Esophagus muscularis mucosa (tissue), 4 donors: ENCODE results near the gene C1QTNF9. TPM values are rescaled to one million over a fixed set of nuclear protein-coding genes. Genes with fewer than 3 reads are reported as not detected.

Source experiments
- DNase-seq: peaks from one replicate; pipeline ENCODE4 v3.0.0-alpha.2; 2017; ENCODE audit errors: extremely low spot score
- H3K27ac ChIP-seq, 4 donors: fragments of 200-600 bp; sonication (generic); replicated peaks in 1 of 4; 1 replicate in 3 of 4; 2 replicates in 1 of 4; pipeline ENCODE4 v1.5.1; 2016 to 2019; ENCODE audit warnings: mild to moderate bottlenecking in 1 of 4
- H3K27me3 ChIP-seq, 4 donors: fragments of 200-600 bp; sonication (generic); one replicate each; pipeline versions ENCODE4 v1.5.1 to v1.6.0; 2016 to 2019
- H3K36me3 ChIP-seq, 4 donors: fragments of 200-600 bp; sonication (generic); one replicate each; pipeline ENCODE4 v1.5.1; 2016 to 2019
- H3K4me1 ChIP-seq, 4 donors: fragments of 200-600 bp; sonication (generic); one replicate each; pipeline ENCODE4 v1.5.1; 2016 to 2019
- H3K4me3 ChIP-seq, 4 donors: fragments of 200-600 bp; sonication (generic); 1 replicate in 2 of 4; 2 replicates in 2 of 4; pipeline ENCODE4 v1.5.1; 2016 to 2019; ENCODE audit warnings: mild to moderate bottlenecking in 4 of 4, moderate library complexity in 1 of 4
- H3K9me3 ChIP-seq, 4 donors: fragments of 200-600 bp; sonication (generic); 1 replicate in 3 of 4; 2 replicates in 1 of 4; pipeline ENCODE4 v1.5.1; 2016 to 2019
- EP300 ChIP-seq: sonication (generic); formaldehyde crosslinking; IDR thresholded peaks from one replicate; pipeline ENCODE4 v1.6.1; 2017; ENCODE audit warnings: antibody characterized with exemption
- POLR2A ChIP-seq: fragments of 450-650 bp; IDR thresholded peaks from one replicate; pipeline ENCODE4 v1.6.1; 2017; ENCODE audit warnings: antibody characterized with exemption, moderate library complexity, mild to moderate bottlenecking, low read depth
- POLR2AphosphoS5 ChIP-seq, 2 donors: sonication (generic); formaldehyde crosslinking; IDR thresholded peaks; one replicate each; pipeline ENCODE4 v1.6.1; 2017; ENCODE audit warnings: antibody characterized with exemption in 2 of 2
- WGBS: methylation state at CpG from one replicate; pipeline ENCODE4 v1.1.5; 2018; 5-methylcytosine and 5-hydroxymethylcytosine counted together
- intact Hi-C: fragments of 100-400 bp; cut with DNase I; formaldehyde crosslinking; loops from one replicate; pipeline ENCODE4 v1.15.1; 2023
- total RNA-seq, 4 donors: library from RNA; depleted of rRNA; stranded (reverse); fragments of >200 nt; gene quantifications; one replicate each; pipeline versions ENCODE4 v1.1.0 to v1.2.1, GENCODE V29; 2016
- TF ChIP-seq, protein P1 (sequence below), 3 experiments: fragments of 200-600 bp in 2 of 3; fragments of 450-650 bp in 1 of 3; sonication (generic) in 2 of 3; IDR thresholded peaks; one replicate each; pipeline ENCODE4 v1.5.1; 2017 to 2019; ENCODE audit warnings: antibody characterized with exemption in 3 of 3, mild to moderate bottlenecking in 2 of 3, moderate library complexity in 1 of 3

C1QTNF9 gene
- total RNA-seq, 4 donors from 2014 or later, result 0.32 to 2.0 (median 0.91) TPM

DNA sequence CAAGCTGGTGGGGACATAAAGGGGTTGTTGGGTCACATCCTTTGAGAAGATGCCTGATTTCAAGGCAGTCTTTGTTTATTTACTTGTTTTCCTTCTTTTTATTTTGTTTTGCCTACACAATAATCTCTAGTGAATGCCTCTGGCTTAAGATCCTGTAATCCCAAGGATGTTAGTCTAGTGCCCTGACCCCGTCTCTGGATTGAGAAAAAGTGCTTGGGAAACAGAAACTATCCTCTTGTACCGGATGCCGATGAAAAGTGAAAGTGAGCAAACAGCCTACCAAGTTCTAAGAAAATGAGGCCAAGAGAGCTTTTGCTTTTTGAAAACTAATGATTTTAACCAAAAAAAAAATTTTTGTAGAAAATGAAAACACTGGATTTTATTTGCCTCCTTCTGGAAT, 42.1 kb upstream of the C1QTNF9 start:
- WGBS, result 62% methylated on average over 3 of the region's 3 CpGs
- Histone ChIP-seq H3K36me3 (no peaks in the 10 kb centered on the region), H3K4me3 (peak overlapping the region in 3 of 4 donors; percentile 6 to 32 (median 14)), H3K9me3 (no peaks in the 10 kb centered on the region), H3K27ac (peak overlapping the region; percentile 33 to 58 (median 54)), H3K4me1 (peaks cover 26 to 45% (median 34%) of the 10 kb centered on the region in 4 donors), H3K27me3 (no peaks in the 10 kb centered on the region)
- TF ChIP-seq POLR2AphosphoS5 (IDR thresholded peaks at IDR 0.05) (no peak), EP300 (no peak), POLR2A (no peak)
- TF ChIP-seq, protein P1, sequence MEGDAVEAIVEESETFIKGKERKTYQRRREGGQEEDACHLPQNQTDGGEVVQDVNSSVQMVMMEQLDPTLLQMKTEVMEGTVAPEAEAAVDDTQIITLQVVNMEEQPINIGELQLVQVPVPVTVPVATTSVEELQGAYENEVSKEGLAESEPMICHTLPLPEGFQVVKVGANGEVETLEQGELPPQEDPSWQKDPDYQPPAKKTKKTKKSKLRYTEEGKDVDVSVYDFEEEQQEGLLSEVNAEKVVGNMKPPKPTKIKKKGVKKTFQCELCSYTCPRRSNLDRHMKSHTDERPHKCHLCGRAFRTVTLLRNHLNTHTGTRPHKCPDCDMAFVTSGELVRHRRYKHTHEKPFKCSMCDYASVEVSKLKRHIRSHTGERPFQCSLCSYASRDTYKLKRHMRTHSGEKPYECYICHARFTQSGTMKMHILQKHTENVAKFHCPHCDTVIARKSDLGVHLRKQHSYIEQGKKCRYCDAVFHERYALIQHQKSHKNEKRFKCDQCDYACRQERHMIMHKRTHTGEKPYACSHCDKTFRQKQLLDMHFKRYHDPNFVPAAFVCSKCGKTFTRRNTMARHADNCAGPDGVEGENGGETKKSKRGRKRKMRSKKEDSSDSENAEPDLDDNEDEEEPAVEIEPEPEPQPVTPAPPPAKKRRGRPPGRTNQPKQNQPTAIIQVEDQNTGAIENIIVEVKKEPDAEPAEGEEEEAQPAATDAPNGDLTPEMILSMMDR (IDR thresholded peaks at IDR 0.05), result no peak
- intact Hi-C loops, result no loop called here
- DNase-seq, result no peak

DNA sequence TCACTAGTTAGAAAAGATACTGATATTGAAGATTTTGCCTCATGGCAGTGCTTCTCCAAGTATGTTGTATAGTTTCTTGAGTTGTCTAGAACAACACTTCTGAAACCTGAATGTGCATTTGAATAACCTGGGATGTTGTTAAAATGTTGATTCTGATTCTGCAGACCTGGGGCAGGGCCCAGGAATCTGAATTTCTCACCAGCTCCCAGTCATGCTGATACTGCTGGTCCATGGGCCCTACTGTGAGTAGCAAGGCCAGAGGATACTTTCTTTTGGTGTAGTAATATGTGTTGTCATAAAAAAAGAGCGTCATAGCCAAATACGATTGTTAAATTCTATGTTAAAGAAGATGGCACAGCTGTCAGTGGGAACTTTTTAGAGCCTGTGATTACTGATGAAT, 41.6 kb upstream of the C1QTNF9 start:
- no peaks in the 10 kb centered on the region for H3K9me3 ChIP-seq
- no peaks in the 10 kb centered on the region for H3K27me3 ChIP-seq
- no peaks in the 10 kb centered on the region for H3K36me3 ChIP-seq
- H3K4me3 ChIP-seq, result peak overlapping the region in 3 of 4 donors; percentile 6 to 32 (median 14)
- H3K27ac ChIP-seq, result peak overlapping the region; percentile 33 to 58 (median 54)
- DNase-seq, result no peak
- intact Hi-C loops, result no loop called here
- no peak for TF ChIP-seq POLR2A
- TF ChIP-seq POLR2AphosphoS5 (IDR thresholded peaks at IDR 0.05), result no peak
- 83% methylated on average over 2 of the region's 2 CpGs for WGBS
- H3K4me1 ChIP-seq, result peaks cover 32 to 50% (median 39%) of the 10 kb centered on the region in 4 donors

DNA sequence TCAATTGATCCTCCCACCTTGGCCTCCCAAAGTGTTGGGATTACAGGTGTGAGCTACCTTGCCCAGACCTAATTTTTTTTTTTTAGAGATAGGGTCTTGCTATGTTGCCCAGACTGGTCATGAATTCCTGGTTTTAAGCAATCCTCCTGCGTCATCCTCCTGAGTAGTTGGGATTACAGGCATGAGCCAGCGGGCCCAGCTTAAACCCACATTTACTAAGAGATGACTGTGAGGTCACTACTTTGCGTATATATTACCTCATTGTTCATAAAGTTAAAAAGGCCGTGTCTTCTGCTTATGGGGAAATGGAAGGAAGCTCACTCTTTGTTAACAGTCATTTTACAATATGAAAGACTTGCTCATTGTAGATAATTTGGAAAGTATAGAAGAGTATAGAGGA, 39.6 kb upstream of the C1QTNF9 start:
- no peaks in the 10 kb centered on the region for H3K36me3 ChIP-seq
- intact Hi-C loops, result no loop called here
- TF ChIP-seq, protein P1 (IDR thresholded peaks at IDR 0.05), result no peak
- TF ChIP-seq POLR2A (no peak), POLR2AphosphoS5 (IDR thresholded peaks at IDR 0.05) (no peak), EP300 (no peak)
- no peak for DNase-seq
- H3K9me3 ChIP-seq, result no peaks in the 10 kb centered on the region
- no peak overlapping the region for H3K4me3 ChIP-seq
- no peaks in the 10 kb centered on the region for H3K27me3 ChIP-seq
- WGBS, result 91% methylated on average over 4 of the region's 4 CpGs
- H3K27ac ChIP-seq, result peak overlapping the region in 2 of 4 donors; percentile 83 to 86
- H3K4me1 ChIP-seq, result peaks cover 28 to 53% (median 42%) of the 10 kb centered on the region in 4 donors

DNA sequence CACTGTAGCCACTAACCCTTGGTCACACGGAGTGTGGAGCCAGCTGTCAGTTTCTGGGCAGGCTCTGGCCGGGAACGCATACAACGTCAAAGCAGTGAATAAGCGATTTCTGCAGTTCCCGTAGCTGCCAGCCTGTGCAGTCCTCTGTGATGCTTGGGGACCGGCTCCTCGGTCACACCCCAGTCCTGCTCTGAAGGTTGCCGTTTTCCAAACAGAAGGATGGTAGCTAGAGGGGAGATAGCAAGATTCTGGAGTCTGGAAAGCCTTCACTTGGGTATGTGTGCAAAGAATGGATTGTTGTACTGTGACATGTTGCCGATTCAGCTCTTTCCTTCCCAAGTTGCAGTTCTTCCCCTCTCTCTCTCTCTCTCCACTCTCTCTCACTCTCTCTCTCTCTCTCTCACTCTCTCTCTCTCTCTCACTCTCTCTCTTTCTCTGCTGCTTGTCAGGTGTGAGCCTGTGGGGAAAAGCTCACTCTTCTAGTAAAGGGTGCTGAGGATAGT, 38.7 kb upstream of the C1QTNF9 start:
- H3K27me3 ChIP-seq, result no peaks in the 10 kb centered on the region
- 10% methylated on average over 10 of the region's 10 CpGs for WGBS
- peaks cover 32 to 58% (median 50%) of the 10 kb centered on the region in 4 donors for H3K4me1 ChIP-seq
- no peaks in the 10 kb centered on the region for H3K36me3 ChIP-seq
- H3K9me3 ChIP-seq, result no peaks in the 10 kb centered on the region
- TF ChIP-seq, protein P1 (IDR thresholded peaks at IDR 0.05), result peak; percentile 18 to 54 (median 39)
- TF ChIP-seq POLR2AphosphoS5 (IDR thresholded peaks at IDR 0.05), result peak; percentile 55 to 71
- no peak for TF ChIP-seq EP300
- no peak for TF ChIP-seq POLR2A
- H3K27ac ChIP-seq, result peak overlapping the region; percentile 79 to 86 (median 83)
- no peak for DNase-seq
- peak overlapping the region; percentile 46 to 55 (median 50) for H3K4me3 ChIP-seq
- intact Hi-C loops, result no loop called here

DNA sequence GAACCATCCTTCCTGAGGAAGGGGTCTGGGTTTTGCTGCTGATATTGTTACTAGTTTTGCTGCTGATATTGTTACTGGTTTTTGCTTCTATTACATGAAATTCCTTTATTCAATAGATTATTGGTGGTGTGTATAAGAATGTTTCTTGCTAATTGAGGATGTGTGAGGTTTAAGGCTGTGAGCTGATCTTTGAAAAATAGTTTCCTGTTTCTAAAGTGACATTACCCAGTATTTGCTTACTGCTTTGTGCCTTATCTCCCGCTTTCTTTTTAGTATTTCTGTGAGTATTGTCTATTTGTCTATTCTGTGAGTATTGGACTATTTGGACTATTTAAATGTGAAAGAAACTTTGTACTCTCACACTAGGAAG, 38.2 kb upstream of the C1QTNF9 start:
- no peaks in the 10 kb centered on the region for H3K27me3 ChIP-seq
- TF ChIP-seq, protein P1 (IDR thresholded peaks at IDR 0.05), result no peak
- TF ChIP-seq EP300 (no peak), POLR2A (no peak), POLR2AphosphoS5 (IDR thresholded peaks at IDR 0.05) (no peak)
- peak overlapping the region; percentile 79 to 86 (median 83) for H3K27ac ChIP-seq
- intact Hi-C loops, result no loop called here
- H3K4me3 ChIP-seq, result peak overlapping the region; percentile 46 to 55 (median 50)
- H3K9me3 ChIP-seq, result no peaks in the 10 kb centered on the region
- 47% methylated on average over 1 of the region's 1 CpG for WGBS
- no peaks in the 10 kb centered on the region for H3K36me3 ChIP-seq
- no peak for DNase-seq
- H3K4me1 ChIP-seq, result peaks cover 32 to 58% (median 50%) of the 10 kb centered on the region in 4 donors
